Measurements from ENCODE around the gene VDAC2.

DNA sequence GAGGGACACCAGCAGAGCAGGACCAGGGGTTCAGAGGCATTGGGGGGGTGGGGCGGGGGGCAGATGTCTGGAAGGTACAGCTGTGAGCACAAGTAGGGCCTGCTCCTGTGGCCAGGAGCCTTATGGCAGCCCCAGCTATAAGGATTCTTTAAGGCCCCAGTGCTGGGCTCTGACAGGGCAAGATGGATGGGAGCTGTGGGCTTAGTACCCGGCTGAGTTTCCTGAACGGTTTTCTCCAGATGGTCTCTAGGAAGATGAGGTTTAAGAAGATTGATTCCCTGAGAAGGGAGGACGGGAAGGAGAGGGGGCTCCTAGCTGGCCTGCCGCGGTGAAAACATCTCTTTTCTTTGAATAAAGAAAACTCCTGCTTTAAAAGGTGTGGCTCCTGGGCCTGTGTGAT lies 55.3 kb downstream of the VDAC2 start:
- TF ChIP-seq BACH2 (CRISPR knock-in tag; IDR thresholded peaks at IDR 0.05; ENCODE audit: borderline replicate concordance) (no peak), ZC3H10 (CRISPR knock-in tag; IDR thresholded peaks at IDR 0.05) (no peak), GLIS3 (CRISPR knock-in tag; IDR thresholded peaks at IDR 0.05) (no peak)
- TF ChIP-seq, protein P1, sequence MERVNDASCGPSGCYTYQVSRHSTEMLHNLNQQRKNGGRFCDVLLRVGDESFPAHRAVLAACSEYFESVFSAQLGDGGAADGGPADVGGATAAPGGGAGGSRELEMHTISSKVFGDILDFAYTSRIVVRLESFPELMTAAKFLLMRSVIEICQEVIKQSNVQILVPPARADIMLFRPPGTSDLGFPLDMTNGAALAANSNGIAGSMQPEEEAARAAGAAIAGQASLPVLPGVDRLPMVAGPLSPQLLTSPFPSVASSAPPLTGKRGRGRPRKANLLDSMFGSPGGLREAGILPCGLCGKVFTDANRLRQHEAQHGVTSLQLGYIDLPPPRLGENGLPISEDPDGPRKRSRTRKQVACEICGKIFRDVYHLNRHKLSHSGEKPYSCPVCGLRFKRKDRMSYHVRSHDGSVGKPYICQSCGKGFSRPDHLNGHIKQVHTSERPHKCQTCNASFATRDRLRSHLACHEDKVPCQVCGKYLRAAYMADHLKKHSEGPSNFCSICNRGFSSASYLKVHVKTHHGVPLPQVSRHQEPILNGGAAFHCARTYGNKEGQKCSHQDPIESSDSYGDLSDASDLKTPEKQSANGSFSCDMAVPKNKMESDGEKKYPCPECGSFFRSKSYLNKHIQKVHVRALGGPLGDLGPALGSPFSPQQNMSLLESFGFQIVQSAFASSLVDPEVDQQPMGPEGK (CRISPR knock-in tag; IDR thresholded peaks at IDR 0.05; ENCODE audit: borderline replicate concordance), result no peak
- TF ChIP-seq, protein P2, sequence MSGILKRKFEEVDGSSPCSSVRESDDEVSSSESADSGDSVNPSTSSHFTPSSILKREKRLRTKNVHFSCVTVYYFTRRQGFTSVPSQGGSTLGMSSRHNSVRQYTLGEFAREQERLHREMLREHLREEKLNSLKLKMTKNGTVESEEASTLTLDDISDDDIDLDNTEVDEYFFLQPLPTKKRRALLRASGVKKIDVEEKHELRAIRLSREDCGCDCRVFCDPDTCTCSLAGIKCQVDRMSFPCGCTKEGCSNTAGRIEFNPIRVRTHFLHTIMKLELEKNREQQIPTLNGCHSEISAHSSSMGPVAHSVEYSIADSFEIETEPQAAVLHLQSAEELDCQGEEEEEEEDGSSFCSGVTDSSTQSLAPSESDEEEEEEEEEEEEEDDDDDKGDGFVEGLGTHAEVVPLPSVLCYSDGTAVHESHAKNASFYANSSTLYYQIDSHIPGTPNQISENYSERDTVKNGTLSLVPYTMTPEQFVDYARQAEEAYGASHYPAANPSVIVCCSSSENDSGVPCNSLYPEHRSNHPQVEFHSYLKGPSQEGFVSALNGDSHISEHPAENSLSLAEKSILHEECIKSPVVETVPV (CRISPR knock-in tag; IDR thresholded peaks at IDR 0.05), result no peak
